ENCODE results near the gene NUAK1. TPM values are rescaled to one million over a fixed set of nuclear protein-coding genes. Genes with fewer than 3 reads are reported as not detected.

NUAK1 gene
- 15.4 and 16.9 TPM in 2 replicates for total RNA-seq (2014; rRNA removed; shearing (Covaris generic))
- 4.7 and 5.4 TPM in 2 replicates for polyA plus RNA-seq (2016; fragmentation: Nextera tagmentation; extraction: Ambion mirVana)
- long read RNA-seq, partial matches to known transcripts, result 0 of 2 reads
- long read RNA-seq, other reads (novel, unspliced or antisense), result 2 of 2 reads

DNA sequence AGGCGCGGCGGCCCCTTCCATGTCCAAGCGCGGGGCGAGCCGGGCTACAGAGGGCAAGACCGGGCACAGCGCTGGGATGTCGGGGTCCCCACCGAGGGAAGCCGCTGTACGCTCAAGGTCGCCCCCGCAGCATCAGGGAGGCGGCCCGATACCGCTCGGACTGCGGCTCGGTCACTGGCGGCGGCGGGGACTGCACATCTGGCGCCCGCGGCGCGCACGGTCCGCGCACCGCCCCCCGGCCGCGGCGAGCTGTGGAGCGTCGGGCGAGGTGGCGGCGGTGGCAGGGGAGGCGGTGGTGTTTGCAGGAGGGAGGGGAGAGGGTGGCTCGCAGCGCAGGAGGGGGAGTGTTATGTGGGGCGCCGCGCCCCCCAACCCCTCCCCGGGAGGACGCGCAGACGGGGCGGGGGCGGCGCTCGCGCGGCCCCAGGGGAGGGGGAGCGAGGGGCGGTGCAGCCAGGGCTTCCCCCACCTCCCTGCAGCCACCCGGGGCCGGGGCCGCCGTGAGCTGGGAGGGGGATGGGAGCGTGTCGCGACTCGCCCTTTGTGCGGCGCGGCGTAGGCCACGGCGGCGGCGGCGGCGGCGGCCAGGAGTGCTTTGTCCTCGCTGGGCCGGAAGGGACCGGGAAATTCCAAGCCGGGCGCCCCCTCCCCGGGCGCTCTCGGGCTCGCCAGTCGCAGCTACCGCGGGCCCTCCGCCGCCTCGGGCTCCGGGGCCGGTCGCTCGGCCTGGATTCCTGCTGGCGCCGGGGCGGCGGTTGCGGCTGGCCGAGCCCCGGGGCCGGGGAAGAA, at the start of gene NUAK1:
Gene NUAK1, minus strand, starts transcription at position 322 of the 789 bp plus-strand sequence. Its CDS starts 301 bp downstream, at position 21.
- ATAC-seq, result peak; percentile 33
- Histone ChIP-seq H3K36me3 (ENCODE audit: insufficient read depth) (no peaks in the 10 kb centered on the region), H3K4me1 (ENCODE audit: insufficient read depth) (peaks cover 69% of the 10 kb centered on the region), H3K79me2 (replicated peaks; ENCODE audit: insufficient read depth) (peaks cover 74% of the 10 kb centered on the region), H3F3A (replicated peaks; ENCODE audit: low read depth) (no peaks in the 10 kb centered on the region; the same call in 1 of the 2 replicates), H3K4me3 (peak within 1 kb of the TSS; percentile 82), H3K9me2 (ENCODE audit: insufficient read depth) (no peaks in the 10 kb centered on the region), H3K4me2 (peak within 1 kb of the TSS; percentile 91), H2AFZ (no peak within 1 kb of the TSS), H3K27ac (ENCODE audit: low read depth) (peak within 1 kb of the TSS; percentile 95), H3K27me3 (ENCODE audit: insufficient read depth) (peaks cover 11% of the 10 kb centered on the region), H4K20me1 (replicated peaks; ENCODE audit: insufficient read depth) (no peaks in the 10 kb centered on the region)
- peaks cover 66% of the 10 kb centered on the region for H3K4me1 Mint-ChIP-seq
- TF ChIP-seq ZNF331 (CRISPR knock-in tag; IDR thresholded peaks at IDR 0.05; ENCODE audit: low read depth) (no peak), CREB1 (CRISPR knock-in tag; IDR thresholded peaks at IDR 0.05; ENCODE audit: low read depth) (no peak), STAT1 (IDR thresholded peaks at IDR 0.05; ENCODE audit: unreplicated experiment) (no peak), POLR2AphosphoS5 (IDR thresholded peaks at IDR 0.05; ENCODE audit: low read depth) (peak; percentile 60)
- DNase-seq (ENCODE audit: low spot score), result peak; percentile 78
- H3K27ac Mint-ChIP-seq, result no peak within 1 kb of the TSS
- H3K4me3 Mint-ChIP-seq, result peak within 1 kb of the TSS; percentile 91
- H3K9me3 Mint-ChIP-seq, result no peaks in the 10 kb centered on the region
- peaks cover 2% of the 10 kb centered on the region for H3K36me3 Mint-ChIP-seq (ENCODE audit: low read depth)
- peaks cover 15% of the 10 kb centered on the region for H3K27me3 Mint-ChIP-seq (ENCODE audit: insufficient read depth, low read depth, poor library complexity)

DNA sequence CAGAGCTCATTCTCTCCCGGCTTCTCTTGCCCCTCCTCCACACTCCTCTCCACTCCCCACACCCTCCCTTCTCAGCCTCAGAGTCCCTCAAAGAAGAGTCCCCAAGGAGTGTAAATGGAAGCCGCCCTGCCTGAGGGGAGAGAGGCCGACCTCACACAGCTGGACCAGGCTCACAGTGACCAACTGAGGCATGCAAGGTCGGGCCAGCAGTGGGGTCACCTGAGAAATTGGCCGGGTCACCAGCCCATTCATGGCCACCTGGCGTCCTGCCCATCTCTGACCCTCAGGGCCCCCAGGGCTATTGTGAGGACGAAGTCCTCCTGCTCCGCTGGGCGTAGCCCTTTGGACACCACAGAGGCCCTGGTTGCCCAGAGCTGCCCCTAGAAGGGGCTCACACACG, 49.5 kb upstream of the NUAK1 start:
- Histone ChIP-seq H3K27me3 (ENCODE audit: insufficient read depth) (no peaks in the 10 kb centered on the region), H3K36me3 (ENCODE audit: insufficient read depth) (no peaks in the 10 kb centered on the region), H4K20me1 (replicated peaks; ENCODE audit: insufficient read depth) (no peaks in the 10 kb centered on the region), H3K4me1 (ENCODE audit: insufficient read depth) (peaks cover 7% of the 10 kb centered on the region; the same call in 1 of the 2 replicates), H3K79me2 (replicated peaks; ENCODE audit: insufficient read depth) (no peaks in the 10 kb centered on the region), H2AFZ (peak overlapping the region; percentile 74; the same call in 1 of the 2 replicates), H3F3A (replicated peaks; ENCODE audit: low read depth) (no peaks in the 10 kb centered on the region), H3K27ac (ENCODE audit: low read depth) (no peak overlapping the region), H3K4me3 (no peak overlapping the region), H3K4me2 (no peak overlapping the region), H3K9me2 (ENCODE audit: insufficient read depth) (no peaks in the 10 kb centered on the region)
- Mint-ChIP-seq H3K4me1 (peaks cover 3% of the 10 kb centered on the region), H3K27me3 (ENCODE audit: insufficient read depth, low read depth, poor library complexity) (peaks cover 3% of the 10 kb centered on the region), H3K4me3 (no peak overlapping the region), H3K27ac (no peak overlapping the region), H3K36me3 (ENCODE audit: low read depth) (no peaks in the 10 kb centered on the region), H3K9me3 (no peaks in the 10 kb centered on the region)
- DNase-seq (ENCODE audit: low spot score) (no peak), ATAC-seq (peak; percentile 73)
- TF ChIP-seq JUNB (IDR thresholded peaks at IDR 0.05; ENCODE audit: unreplicated experiment) (no peak), EZH2 (IDR thresholded peaks at IDR 0.05; ENCODE audit: low read depth, unreplicated experiment) (no peak), ZNF114 (CRISPR knock-in tag; IDR thresholded peaks at IDR 0.05) (no peak), STAT1 (IDR thresholded peaks at IDR 0.05; ENCODE audit: unreplicated experiment) (no peak), EZH2phosphoT487 (IDR thresholded peaks at IDR 0.05; ENCODE audit: unreplicated experiment) (no peak)
- TF ChIP-seq, protein P1, sequence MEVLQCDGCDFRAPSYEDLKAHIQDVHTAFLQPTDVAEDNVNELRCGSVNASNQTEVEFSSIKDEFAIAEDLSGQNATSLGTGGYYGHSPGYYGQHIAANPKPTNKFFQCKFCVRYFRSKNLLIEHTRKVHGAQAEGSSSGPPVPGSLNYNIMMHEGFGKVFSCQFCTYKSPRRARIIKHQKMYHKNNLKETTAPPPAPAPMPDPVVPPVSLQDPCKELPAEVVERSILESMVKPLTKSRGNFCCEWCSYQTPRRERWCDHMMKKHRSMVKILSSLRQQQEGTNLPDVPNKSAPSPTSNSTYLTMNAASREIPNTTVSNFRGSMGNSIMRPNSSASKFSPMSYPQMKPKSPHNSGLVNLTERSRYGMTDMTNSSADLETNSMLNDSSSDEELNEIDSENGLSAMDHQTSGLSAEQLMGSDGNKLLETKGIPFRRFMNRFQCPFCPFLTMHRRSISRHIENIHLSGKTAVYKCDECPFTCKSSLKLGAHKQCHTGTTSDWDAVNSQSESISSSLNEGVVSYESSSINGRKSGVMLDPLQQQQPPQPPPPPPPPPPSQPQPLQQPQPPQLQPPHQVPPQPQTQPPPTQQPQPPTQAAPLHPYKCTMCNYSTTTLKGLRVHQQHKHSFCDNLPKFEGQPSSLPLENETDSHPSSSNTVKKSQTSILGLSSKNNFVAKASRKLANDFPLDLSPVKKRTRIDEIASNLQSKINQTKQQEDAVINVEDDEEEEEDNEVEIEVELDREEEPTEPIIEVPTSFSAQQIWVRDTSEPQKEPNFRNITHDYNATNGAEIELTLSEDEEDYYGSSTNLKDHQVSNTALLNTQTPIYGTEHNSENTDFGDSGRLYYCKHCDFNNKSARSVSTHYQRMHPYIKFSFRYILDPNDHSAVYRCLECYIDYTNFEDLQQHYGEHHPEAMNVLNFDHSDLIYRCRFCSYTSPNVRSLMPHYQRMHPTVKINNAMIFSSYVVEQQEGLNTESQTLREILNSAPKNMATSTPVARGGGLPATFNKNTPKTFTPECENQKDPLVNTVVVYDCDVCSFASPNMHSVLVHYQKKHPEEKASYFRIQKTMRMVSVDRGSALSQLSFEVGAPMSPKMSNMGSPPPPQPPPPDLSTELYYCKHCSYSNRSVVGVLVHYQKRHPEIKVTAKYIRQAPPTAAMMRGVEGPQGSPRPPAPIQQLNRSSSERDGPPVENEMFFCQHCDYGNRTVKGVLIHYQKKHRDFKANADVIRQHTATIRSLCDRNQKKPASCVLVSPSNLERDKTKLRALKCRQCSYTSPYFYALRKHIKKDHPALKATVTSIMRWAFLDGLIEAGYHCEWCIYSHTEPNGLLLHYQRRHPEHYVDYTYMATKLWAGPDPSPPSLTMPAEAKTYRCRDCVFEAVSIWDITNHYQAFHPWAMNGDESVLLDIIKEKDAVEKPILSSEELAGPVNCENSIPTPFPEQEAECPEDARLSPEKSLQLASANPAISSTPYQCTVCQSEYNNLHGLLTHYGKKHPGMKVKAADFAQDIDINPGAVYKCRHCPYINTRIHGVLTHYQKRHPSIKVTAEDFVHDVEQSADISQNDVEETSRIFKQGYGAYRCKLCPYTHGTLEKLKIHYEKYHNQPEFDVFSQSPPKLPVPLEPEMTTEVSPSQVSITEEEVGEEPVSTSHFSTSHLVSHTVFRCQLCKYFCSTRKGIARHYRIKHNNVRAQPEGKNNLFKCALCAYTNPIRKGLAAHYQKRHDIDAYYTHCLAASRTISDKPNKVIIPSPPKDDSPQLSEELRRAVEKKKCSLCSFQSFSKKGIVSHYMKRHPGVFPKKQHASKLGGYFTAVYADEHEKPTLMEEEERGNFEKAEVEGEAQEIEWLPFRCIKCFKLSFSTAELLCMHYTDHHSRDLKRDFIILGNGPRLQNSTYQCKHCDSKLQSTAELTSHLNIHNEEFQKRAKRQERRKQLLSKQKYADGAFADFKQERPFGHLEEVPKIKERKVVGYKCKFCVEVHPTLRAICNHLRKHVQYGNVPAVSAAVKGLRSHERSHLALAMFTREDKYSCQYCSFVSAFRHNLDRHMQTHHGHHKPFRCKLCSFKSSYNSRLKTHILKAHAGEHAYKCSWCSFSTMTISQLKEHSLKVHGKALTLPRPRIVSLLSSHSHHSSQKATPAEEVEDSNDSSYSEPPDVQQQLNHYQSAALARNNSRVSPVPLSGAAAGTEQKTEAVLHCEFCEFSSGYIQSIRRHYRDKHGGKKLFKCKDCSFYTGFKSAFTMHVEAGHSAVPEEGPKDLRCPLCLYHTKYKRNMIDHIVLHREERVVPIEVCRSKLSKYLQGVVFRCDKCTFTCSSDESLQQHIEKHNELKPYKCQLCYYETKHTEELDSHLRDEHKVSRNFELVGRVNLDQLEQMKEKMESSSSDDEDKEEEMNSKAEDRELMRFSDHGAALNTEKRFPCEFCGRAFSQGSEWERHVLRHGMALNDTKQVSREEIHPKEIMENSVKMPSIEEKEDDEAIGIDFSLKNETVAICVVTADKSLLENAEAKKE (CRISPR knock-in tag; IDR thresholded peaks at IDR 0.05), result no peak
- TF ChIP-seq, protein P2, sequence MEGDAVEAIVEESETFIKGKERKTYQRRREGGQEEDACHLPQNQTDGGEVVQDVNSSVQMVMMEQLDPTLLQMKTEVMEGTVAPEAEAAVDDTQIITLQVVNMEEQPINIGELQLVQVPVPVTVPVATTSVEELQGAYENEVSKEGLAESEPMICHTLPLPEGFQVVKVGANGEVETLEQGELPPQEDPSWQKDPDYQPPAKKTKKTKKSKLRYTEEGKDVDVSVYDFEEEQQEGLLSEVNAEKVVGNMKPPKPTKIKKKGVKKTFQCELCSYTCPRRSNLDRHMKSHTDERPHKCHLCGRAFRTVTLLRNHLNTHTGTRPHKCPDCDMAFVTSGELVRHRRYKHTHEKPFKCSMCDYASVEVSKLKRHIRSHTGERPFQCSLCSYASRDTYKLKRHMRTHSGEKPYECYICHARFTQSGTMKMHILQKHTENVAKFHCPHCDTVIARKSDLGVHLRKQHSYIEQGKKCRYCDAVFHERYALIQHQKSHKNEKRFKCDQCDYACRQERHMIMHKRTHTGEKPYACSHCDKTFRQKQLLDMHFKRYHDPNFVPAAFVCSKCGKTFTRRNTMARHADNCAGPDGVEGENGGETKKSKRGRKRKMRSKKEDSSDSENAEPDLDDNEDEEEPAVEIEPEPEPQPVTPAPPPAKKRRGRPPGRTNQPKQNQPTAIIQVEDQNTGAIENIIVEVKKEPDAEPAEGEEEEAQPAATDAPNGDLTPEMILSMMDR (conservative IDR thresholded peaks at IDR 0.05; ENCODE audit: low read depth in 2 of 2), result no peak

Data from GM23338 (cell line).